Psoas muscle (tissue), 8 donors: ENCODE results near the gene PACS2. TPM values are rescaled to one million over a fixed set of nuclear protein-coding genes. Genes with fewer than 3 reads are reported as not detected.

Source experiments
- ATAC-seq, 4 donors: fragments of 200-7000 bp; cut with Tn5 transposase; one replicate each; pipeline ENCODE4 v1.9.1; 2020; ENCODE audit warnings: moderate library complexity in 3 of 4, mild to moderate bottlenecking in 2 of 4
- DNase-seq, 2 donors: peaks; one replicate each; pipeline ENCODE4 v3.0.0-alpha.2; 2020
- H3K27ac ChIP-seq: fragments of 200-600 bp; one replicate; pipeline ENCODE4 v1.8.0; 2022
- H3K27me3 ChIP-seq, 3 donors: fragments of 200-600 bp in 1 of 3; one replicate each; pipeline versions ENCODE4 v1.6.1 to v1.8.0; 2013 to 2022; ENCODE audit warnings: low read length in 2 of 3, mild to moderate bottlenecking in 2 of 3, moderate library complexity in 1 of 3; ENCODE audit not compliant: insufficient read depth in 3 of 3
- H3K36me3 ChIP-seq, 2 donors: fragments of 200-600 bp in 1 of 2; one replicate each; pipeline versions ENCODE4 v1.6.1 to v1.8.0; 2013 to 2022; ENCODE audit warnings: low read depth in 1 of 2, mild to moderate bottlenecking in 1 of 2, moderate library complexity in 1 of 2; ENCODE audit not compliant: insufficient read depth in 1 of 2
- H3K4me1 ChIP-seq: fragments of 200-600 bp; one replicate; pipeline ENCODE4 v1.8.0; 2022
- H3K4me3 ChIP-seq: fragments of 200-600 bp; one replicate; pipeline ENCODE4 v1.8.0; 2022; ENCODE audit warnings: mild to moderate bottlenecking
- H3K9me3 ChIP-seq: fragments of 200-600 bp; one replicate; pipeline ENCODE4 v1.8.0; 2022
- WGBS, 3 donors: extraction: QIAGEN DNeasy Blood & Tissue Kit; methylation state at CpG; one replicate each; pipeline versions ENCODE4 v1.1.6 to v1.1.7; 2013; 5-methylcytosine and 5-hydroxymethylcytosine counted together
- intact Hi-C, 2 donors: fragments of 100-400 bp; cut with DNase I; formaldehyde crosslinking; loops; one replicate each; pipeline versions ENCODE4 v1.11.0 to v1.14.2; 2022
- polyA plus RNA-seq, 3 donors: library from polyadenylated mRNA; stranded (reverse); fragments of 200-250 nt; gene quantifications; one replicate each; pipeline ENCODE4 v1.2.3, GENCODE V29; 2013
- total RNA-seq, 4 donors: library from RNA; stranded (reverse); fragmentation: NEBNext Ultra II Directional in 2 of 4; extraction: Animal tissue kit (Norgen Biotek cat#: 25700) in 2 of 4; gene quantifications; one replicate each; pipeline versions ENCODE4 v1.2.1 to v1.2.4, GENCODE V29; 2021 to 2023
- TF ChIP-seq, protein P1 (sequence below): fragments of 200-600 bp; IDR thresholded peaks from one replicate; pipeline ENCODE4 v1.8.0; 2022; ENCODE audit warnings: antibody characterized with exemption
- donor health status: healthy with polysubstance abuse.
- donor health status: DM: no; HTN: no; CAD: no; lungs with moderate emphysema.
- donor health status: Bipolar disorder and iron deficiency.
- donor health status: healthy.
- donor health status: DM: yes; HTN: yes; CAD: no.
- donor health status: DM: no; HTN: no; CAD: no.
- donor health status: DM: no; HTN: no; CAD: no.
- donor health status: DM: yes; HTN: yes; CAD: no.

Gene PACS2
- total and polyA plus RNA-seq, 7 donors = 57.1 to 83.1 (median 72.8) TPM

DNA sequence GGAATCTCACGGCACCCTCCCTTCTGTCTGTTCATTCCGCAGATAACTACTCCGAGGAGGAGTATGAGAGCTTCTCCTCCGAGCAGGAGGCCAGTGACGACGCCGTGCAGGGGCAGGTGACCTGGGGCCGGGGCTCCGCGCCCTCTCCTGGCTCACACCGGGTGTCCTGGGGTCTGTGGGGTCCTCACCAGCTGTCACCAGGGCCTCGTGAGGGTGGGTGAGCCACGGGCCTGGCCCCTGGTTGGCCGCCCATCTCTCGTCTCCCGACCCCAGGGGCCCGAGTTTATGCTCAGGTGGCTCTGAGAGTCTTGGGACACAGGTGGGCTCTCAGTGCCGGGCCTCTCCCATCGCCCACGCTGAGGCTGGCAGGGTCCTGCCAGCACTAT, 53.5 kb downstream of the PACS2 start:
- DNase-seq = no peak

GRCh38 chr14:105368426-105368825, 53.9 kb downstream of the PACS2 start:
- 92 to 96% (median 93%) methylated on average over 20 of the region's 20 CpGs for WGBS, 3 donors
- ATAC-seq = no peak
- Histone ChIP-seq H3K4me1 (no peaks in the 10 kb centered on the region), H3K27me3 (no peaks in the 10 kb centered on the region), H3K9me3 (no peaks in the 10 kb centered on the region), H3K4me3 (no peak overlapping the region), H3K27ac (no peak overlapping the region), H3K36me3 (peaks cover 0 to 41% of the 10 kb centered on the region in 2 donors)
- DNase-seq = no peak
- TF ChIP-seq, protein P1, sequence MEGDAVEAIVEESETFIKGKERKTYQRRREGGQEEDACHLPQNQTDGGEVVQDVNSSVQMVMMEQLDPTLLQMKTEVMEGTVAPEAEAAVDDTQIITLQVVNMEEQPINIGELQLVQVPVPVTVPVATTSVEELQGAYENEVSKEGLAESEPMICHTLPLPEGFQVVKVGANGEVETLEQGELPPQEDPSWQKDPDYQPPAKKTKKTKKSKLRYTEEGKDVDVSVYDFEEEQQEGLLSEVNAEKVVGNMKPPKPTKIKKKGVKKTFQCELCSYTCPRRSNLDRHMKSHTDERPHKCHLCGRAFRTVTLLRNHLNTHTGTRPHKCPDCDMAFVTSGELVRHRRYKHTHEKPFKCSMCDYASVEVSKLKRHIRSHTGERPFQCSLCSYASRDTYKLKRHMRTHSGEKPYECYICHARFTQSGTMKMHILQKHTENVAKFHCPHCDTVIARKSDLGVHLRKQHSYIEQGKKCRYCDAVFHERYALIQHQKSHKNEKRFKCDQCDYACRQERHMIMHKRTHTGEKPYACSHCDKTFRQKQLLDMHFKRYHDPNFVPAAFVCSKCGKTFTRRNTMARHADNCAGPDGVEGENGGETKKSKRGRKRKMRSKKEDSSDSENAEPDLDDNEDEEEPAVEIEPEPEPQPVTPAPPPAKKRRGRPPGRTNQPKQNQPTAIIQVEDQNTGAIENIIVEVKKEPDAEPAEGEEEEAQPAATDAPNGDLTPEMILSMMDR = no peak
- intact Hi-C loops = no loop called here

More for the DNA sequence above, 53.5 kb downstream of the PACS2 start:
- Histone ChIP-seq H3K9me3 (no peaks in the 10 kb centered on the region), H3K4me3 (no peak overlapping the region), H3K4me1 (no peaks in the 10 kb centered on the region), H3K27ac (no peak overlapping the region), H3K36me3 (peaks cover 0 to 41% of the 10 kb centered on the region in 2 donors), H3K27me3 (no peaks in the 10 kb centered on the region)
- TF ChIP-seq, protein P1 = no peak
- intact Hi-C loops = no loop called here
- no peak for ATAC-seq
- 93 to 96% (median 95%) methylated on average over 20 of the region's 20 CpGs for WGBS, 3 donors

GRCh38 chr14:105368910-105369652, 54.5 kb downstream of the PACS2 start:
- no peaks in the 10 kb centered on the region for H3K4me1 ChIP-seq
- ATAC-seq = no peak
- 82 to 88% (median 87%) methylated on average over 29 of the region's 29 CpGs for WGBS, 3 donors
- H3K27me3 ChIP-seq = no peaks in the 10 kb centered on the region
- intact Hi-C loops = no loop called here
- H3K4me3 ChIP-seq = no peak overlapping the region
- H3K36me3 ChIP-seq = peaks cover 0 to 41% of the 10 kb centered on the region in 2 donors
- TF ChIP-seq, protein P1 = no peak
- no peak overlapping the region for H3K27ac ChIP-seq
- no peak for DNase-seq
- no peaks in the 10 kb centered on the region for H3K9me3 ChIP-seq

DNA sequence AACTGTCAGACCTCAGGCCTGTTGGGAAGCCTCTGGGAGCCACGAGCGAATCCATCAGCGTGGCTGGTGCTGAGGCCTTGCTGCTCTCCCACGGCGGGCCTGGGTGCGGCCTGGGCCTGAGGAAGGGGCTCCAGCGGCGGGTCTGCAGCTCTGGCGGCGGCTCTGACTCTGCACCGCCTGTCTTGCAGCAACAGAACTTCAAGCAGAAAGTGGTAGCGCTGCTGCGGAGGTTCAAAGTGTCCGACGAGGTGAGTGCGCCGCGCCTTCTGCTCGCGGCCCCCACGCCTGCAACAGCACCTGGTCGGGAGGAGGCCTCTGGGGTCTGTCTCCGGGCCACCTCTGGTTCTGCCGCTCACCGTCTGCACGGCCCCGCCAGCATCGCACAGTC, 55.1 kb downstream of the PACS2 start:
- Histone ChIP-seq H3K4me1 (no peaks in the 10 kb centered on the region), H3K27me3 (no peaks in the 10 kb centered on the region), H3K9me3 (no peaks in the 10 kb centered on the region), H3K4me3 (no peak overlapping the region), H3K36me3 (peaks cover 0 to 41% of the 10 kb centered on the region in 2 donors), H3K27ac (no peak overlapping the region)
- intact Hi-C loops = loop anchor here (1.0 to 5.0 kb wide), 5 partner anchors 78 to 159 kb away; no protein-coding TSS in a partner anchor
- whole genome bisulfite sequencing, 3 donors = 94 to 95% (median 94%) methylated on average over 27 to 28 of the region's 28 CpGs
- ATAC-seq (no peak), DNase-seq (no peak)
- TF ChIP-seq, protein P1 = no peak
